ENCODE results near the gene LRMDA.

DNA sequence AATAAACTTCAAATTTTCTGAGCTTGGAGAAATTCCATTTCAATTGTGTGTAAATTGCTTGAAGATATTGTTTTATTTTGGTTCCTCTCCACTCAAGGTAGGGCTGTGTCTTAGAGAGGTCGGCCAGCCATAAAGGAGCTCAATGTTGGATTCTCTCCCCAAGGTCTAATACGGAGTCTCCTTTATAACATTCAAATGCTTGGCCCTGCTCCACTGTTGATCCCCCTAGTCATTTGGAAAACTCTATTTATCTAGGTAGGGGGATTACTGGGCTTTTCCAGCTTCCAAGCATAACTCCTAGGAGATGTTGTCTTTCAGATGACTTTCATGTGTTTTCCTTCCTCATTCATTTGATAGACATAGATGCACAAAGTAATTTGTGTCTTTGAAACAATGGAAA lies 170.9 kb downstream of the LRMDA start:
- TF ChIP-seq POLR2A (IDR thresholded peaks at IDR 0.05) (no peak), POLR2AphosphoS5 (IDR thresholded peaks at IDR 0.05) (no peak)
- TF ChIP-seq, protein P1, sequence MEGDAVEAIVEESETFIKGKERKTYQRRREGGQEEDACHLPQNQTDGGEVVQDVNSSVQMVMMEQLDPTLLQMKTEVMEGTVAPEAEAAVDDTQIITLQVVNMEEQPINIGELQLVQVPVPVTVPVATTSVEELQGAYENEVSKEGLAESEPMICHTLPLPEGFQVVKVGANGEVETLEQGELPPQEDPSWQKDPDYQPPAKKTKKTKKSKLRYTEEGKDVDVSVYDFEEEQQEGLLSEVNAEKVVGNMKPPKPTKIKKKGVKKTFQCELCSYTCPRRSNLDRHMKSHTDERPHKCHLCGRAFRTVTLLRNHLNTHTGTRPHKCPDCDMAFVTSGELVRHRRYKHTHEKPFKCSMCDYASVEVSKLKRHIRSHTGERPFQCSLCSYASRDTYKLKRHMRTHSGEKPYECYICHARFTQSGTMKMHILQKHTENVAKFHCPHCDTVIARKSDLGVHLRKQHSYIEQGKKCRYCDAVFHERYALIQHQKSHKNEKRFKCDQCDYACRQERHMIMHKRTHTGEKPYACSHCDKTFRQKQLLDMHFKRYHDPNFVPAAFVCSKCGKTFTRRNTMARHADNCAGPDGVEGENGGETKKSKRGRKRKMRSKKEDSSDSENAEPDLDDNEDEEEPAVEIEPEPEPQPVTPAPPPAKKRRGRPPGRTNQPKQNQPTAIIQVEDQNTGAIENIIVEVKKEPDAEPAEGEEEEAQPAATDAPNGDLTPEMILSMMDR (IDR thresholded peaks at IDR 0.05) = no peak
